Endothelial cell of umbilical vein (primary cell): Measurements from ENCODE around the gene TMEM135. TPM values are rescaled to one million over a fixed set of nuclear protein-coding genes. Genes with fewer than 3 reads are reported as not detected.

Experiments
- BruUV-seq: library from RNA; stranded (reverse); fragments of 400-500 nt; replicated peaks from 2 replicates; lab custom pipeline; 2021; lab: Mats Ljungman, UMichigan
- CTCF ChIA-PET: fragments of 300-600, 350-600 bp; sonication (Branson Sonifier 250); formaldehyde crosslinking; loops from one replicate; lab custom pipeline; 2021; ENCODE audit warnings: antibody characterized with exemption, inconsistent platforms; lab: Charles Lee
- POLR2A ChIA-PET: fragments of 300-600, 350-600 bp; sonication (Branson Sonifier 250); formaldehyde crosslinking; loops from one replicate; lab custom pipeline; 2021; ENCODE audit warnings: antibody characterized with exemption, inconsistent platforms; lab: Charles Lee
- DNase-seq: peaks from one replicate; pipeline ENCODE4 v3.0.0-alpha.2; 2011; ENCODE audit warnings: low read depth, low spot score
- FAIRE-seq: peaks from 2 replicates; lab custom pipeline; 2011; peaks lifted over from hg19 to GRCh38; lab: Jason Lieb, UNC
- H2AFZ ChIP-seq: 2 replicates; pipeline ENCODE4 v1.6.0; 2012; ENCODE audit warnings: low read depth, low read length, control low read depth, inconsistent platforms
- H3K27ac ChIP-seq: 2 replicates; pipeline ENCODE4 v1.5.1; 2011; ENCODE audit warnings: low read depth, mild to moderate bottlenecking, control low read depth, low read length, moderate library complexity; ENCODE audit not compliant: insufficient read depth
- H3K27me3 ChIP-seq, 2 experiments: 2 replicates each; pipeline versions ENCODE4 v1.6.0 to v1.6.1; 2011; ENCODE audit warnings: low read length in 2 of 2, mixed read lengths in 1 of 2; ENCODE audit not compliant: control insufficient read depth in 2 of 2, insufficient read depth in 2 of 2
- H3K36me3 ChIP-seq, 2 experiments: 2 replicates in 1 of 2; 3 replicates in 1 of 2; pipeline ENCODE4 v1.5.1; 2011; ENCODE audit warnings: low read length in 2 of 2, mild to moderate bottlenecking in 1 of 2, moderate library complexity in 1 of 2; ENCODE audit not compliant: control insufficient read depth in 2 of 2, insufficient read depth in 2 of 2; ENCODE audit errors: extremely low read depth in 1 of 2
- H3K4me1 ChIP-seq: 3 replicates; pipeline ENCODE4 v1.5.1; 2011; ENCODE audit warnings: mild to moderate bottlenecking, low read length; ENCODE audit not compliant: control insufficient read depth, insufficient read depth; ENCODE audit errors: extremely low read depth
- H3K4me2 ChIP-seq: 2 replicates; pipeline ENCODE4 v1.6.1; 2011; ENCODE audit warnings: low read length, control low read depth, mixed read lengths; ENCODE audit not compliant: insufficient read depth
- H3K4me3 ChIP-seq, 3 experiments: fragments of 200-600 bp in 1 of 3; sonication (generic), shearing (Covaris generic) in 1 of 3; replicated peaks in 1 of 3; 2 replicates each; pipeline ENCODE4 v1.5.1; 2011 to 2016; ENCODE audit warnings: control low read depth in 3 of 3, low read length in 3 of 3, mild to moderate bottlenecking in 2 of 3, inconsistent platforms in 1 of 3, low read depth in 1 of 3, moderate library complexity in 1 of 3; ENCODE audit not compliant: insufficient read depth in 1 of 3
- H3K79me2 ChIP-seq: 2 replicates; pipeline ENCODE4 v1.6.0; 2012; ENCODE audit warnings: low read length, inconsistent platforms; ENCODE audit not compliant: control insufficient read depth, insufficient read depth
- H3K9ac ChIP-seq: replicated peaks from 2 replicates; pipeline ENCODE3; 2011; ENCODE audit warnings: low read length, control low read depth; ENCODE audit not compliant: insufficient read depth; ENCODE audit errors: extremely low read depth
- H3K9me1 ChIP-seq: replicated peaks from 3 replicates; pipeline ENCODE4 v1.6.0; 2011; ENCODE audit warnings: mild to moderate bottlenecking, low read length; ENCODE audit not compliant: control insufficient read depth, insufficient read depth; ENCODE audit errors: extremely low read depth
- H3K9me3 ChIP-seq: replicated peaks from 2 replicates; pipeline ENCODE4 v1.5.1; 2012; ENCODE audit warnings: low read length, inconsistent platforms; ENCODE audit not compliant: control insufficient read depth, insufficient read depth
- H4K20me1 ChIP-seq: replicated peaks from 2 replicates; pipeline ENCODE3; 2011; ENCODE audit warnings: mild to moderate bottlenecking, low read length; ENCODE audit not compliant: control insufficient read depth, insufficient read depth; ENCODE audit errors: extremely low read depth
- FOS ChIP-seq: IDR thresholded peaks from 2 replicates; pipeline ENCODE4 v1.6.1; 2011; ENCODE audit warnings: mild to moderate bottlenecking, low read length, moderate library complexity, borderline replicate concordance; ENCODE audit not compliant: insufficient read depth
- JUN ChIP-seq: IDR thresholded peaks from 2 replicates; pipeline ENCODE4 v1.6.1; 2011; ENCODE audit warnings: borderline replicate concordance, low read depth; ENCODE audit not compliant: insufficient read length, insufficient read depth
- POLR2A ChIP-seq: IDR thresholded peaks from 2 replicates; pipeline ENCODE4 v1.6.1; 2012; ENCODE audit warnings: low read depth, mild to moderate bottlenecking, control low read depth, low read length
- POLR2AphosphoS5 ChIP-seq: IDR thresholded peaks from 2 replicates; pipeline ENCODE4 v1.6.1; 2012; ENCODE audit warnings: low read depth, mild to moderate bottlenecking, control low read depth, low read length, moderate library complexity; ENCODE audit not compliant: insufficient read depth
- dilution Hi-C: fragments of 300-500 bp; cut with MboI; formaldehyde crosslinking; loops from one replicate; pipeline ENCODE4 v1.15.0; 2019; ENCODE audit warnings: low sequenced_read_pairs; ENCODE audit not compliant: extremely low pct_ligation_motif_present
- intact Hi-C: fragments of 100-400 bp; cut with micrococcal nuclease; formaldehyde crosslinking; loops from one replicate; pipeline ENCODE4 v1.10.0; 2022
- polyA plus RNA-seq, 4 experiments: library from polyadenylated mRNA; depleted of rRNA in 3 of 4; stranded (reverse) in 3 of 4; unstranded in 1 of 4; fragments of >200 nt; gene quantifications; 2 replicates each; pipeline versions ENCODE4 v1.2.1 to v1.2.3, GENCODE V29; 2011 to 2012; ENCODE audit warnings: missing spikeins in 1 of 4
- total RNA-seq: library from RNA; stranded (reverse); gene quantifications from 2 replicates; pipeline ENCODE4 v1.2.3, GENCODE V29; 2021
- TF ChIP-seq, protein P1 (sequence below), 2 donors: IDR thresholded peaks; 1 replicate in 1 of 2; 2 replicates in 1 of 2; pipeline ENCODE4 v1.5.1; 2011; ENCODE audit warnings: low read length in 2 of 2, mild to moderate bottlenecking in 2 of 2, moderate library complexity in 2 of 2, control low read depth in 1 of 2, inconsistent platforms in 1 of 2, low read depth in 1 of 2; ENCODE audit not compliant: insufficient read depth in 1 of 2; ENCODE audit errors: extremely low read depth in 1 of 2
- TF ChIP-seq, protein P2 (sequence below): IDR thresholded peaks from 2 replicates; pipeline ENCODE4 v1.6.1; 2011; ENCODE audit not compliant: insufficient read depth, insufficient read length

The TMEM135 gene
- total and polyA plus RNA-seq, 2 donors (not counting 3 experiments of a cell fraction or from before 2014, with no cell fraction given) = 12.3 to 33.2 TPM

DNA sequence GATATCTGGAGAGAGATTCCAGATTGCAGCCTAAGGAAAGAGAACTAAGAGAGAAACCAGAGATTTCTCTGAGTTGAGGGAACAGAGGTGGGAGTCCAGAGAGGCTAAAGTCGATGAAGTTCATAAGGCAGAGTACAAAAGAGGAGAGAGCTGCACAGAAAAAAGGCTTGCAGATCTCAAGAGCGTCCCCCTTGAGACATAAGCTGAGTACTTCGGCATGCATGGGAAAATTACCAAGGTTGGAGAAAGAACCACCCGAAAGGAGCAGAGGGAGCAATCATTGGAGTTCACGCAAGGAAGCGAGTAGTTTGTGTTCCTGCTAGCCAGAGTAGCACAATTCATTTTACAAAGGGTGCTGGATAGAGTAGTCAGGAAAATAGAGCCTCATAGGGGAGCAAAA, 293.5 kb downstream of the TMEM135 start:
- Histone ChIP-seq H3K4me2 (no peak overlapping the region), H3K36me3 (no peaks in the 10 kb centered on the region), H3K9ac (no peak overlapping the region), H3K9me1 (no peaks in the 10 kb centered on the region), H3K9me3 (no peaks in the 10 kb centered on the region), H3K27me3 (no peaks in the 10 kb centered on the region), H3K79me2 (no peaks in the 10 kb centered on the region), H2AFZ (no peak overlapping the region), H3K4me1 (no peaks in the 10 kb centered on the region), H3K4me3 (no peak overlapping the region), H4K20me1 (no peaks in the 10 kb centered on the region), H3K27ac (no peak overlapping the region)
- intact Hi-C loops = no loop called here
- TF ChIP-seq FOS = no peak
- TF ChIP-seq POLR2AphosphoS5 = no peak
- TF ChIP-seq JUN = no peak
- no peak for TF ChIP-seq POLR2A
- TF ChIP-seq, protein P1, sequence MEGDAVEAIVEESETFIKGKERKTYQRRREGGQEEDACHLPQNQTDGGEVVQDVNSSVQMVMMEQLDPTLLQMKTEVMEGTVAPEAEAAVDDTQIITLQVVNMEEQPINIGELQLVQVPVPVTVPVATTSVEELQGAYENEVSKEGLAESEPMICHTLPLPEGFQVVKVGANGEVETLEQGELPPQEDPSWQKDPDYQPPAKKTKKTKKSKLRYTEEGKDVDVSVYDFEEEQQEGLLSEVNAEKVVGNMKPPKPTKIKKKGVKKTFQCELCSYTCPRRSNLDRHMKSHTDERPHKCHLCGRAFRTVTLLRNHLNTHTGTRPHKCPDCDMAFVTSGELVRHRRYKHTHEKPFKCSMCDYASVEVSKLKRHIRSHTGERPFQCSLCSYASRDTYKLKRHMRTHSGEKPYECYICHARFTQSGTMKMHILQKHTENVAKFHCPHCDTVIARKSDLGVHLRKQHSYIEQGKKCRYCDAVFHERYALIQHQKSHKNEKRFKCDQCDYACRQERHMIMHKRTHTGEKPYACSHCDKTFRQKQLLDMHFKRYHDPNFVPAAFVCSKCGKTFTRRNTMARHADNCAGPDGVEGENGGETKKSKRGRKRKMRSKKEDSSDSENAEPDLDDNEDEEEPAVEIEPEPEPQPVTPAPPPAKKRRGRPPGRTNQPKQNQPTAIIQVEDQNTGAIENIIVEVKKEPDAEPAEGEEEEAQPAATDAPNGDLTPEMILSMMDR (IDR thresholded peaks at IDR 0.05; ENCODE audit: extremely low read depth in 1 of 2, insufficient read depth in 1 of 2, low read depth in 1 of 2, low read length in 2 of 2) = no peak
- TF ChIP-seq, protein P2, sequence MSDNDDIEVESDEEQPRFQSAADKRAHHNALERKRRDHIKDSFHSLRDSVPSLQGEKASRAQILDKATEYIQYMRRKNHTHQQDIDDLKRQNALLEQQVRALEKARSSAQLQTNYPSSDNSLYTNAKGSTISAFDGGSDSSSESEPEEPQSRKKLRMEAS = no peak
- FAIRE-seq = no peak
- no peak for DNase-seq
- ChIA-PET CTCF (no interaction called here), POLR2A (no interaction called here)
- BruUV-seq = no TSS peak
- dilution Hi-C loops = no loop called here
